ENCODE data around the gene PLCG1.

DNA sequence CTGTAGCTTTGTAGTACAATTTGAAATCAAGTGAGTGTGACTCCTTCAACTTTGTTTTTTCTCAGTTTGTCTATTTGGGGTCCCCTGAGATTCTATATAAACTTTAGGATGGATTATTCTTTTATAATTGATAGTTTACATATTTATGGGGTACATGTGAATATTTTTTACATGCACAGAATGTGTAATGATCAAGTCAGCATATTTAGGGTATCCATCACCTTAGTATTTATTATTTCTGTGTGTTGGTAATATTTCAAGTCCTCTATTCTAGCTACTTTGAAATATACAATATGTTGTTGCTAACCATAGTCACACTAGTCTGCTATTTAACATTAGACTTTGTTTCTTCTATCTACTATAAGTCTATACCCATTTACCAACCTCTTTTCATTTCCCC is 50.3 kb downstream of the PLCG1 start:
- TF ChIP-seq TCF4 (CRISPR knock-in tag; IDR thresholded peaks at IDR 0.05; ENCODE audit: borderline replicate concordance) (no peak), ZNF8 (CRISPR knock-in tag; IDR thresholded peaks at IDR 0.05) (no peak), ARNTL (CRISPR knock-in tag; IDR thresholded peaks at IDR 0.05; ENCODE audit: borderline replicate concordance, low read depth) (no peak), OSR1 (CRISPR knock-in tag; IDR thresholded peaks at IDR 0.05) (no peak)
- TF ChIP-seq, protein P1, sequence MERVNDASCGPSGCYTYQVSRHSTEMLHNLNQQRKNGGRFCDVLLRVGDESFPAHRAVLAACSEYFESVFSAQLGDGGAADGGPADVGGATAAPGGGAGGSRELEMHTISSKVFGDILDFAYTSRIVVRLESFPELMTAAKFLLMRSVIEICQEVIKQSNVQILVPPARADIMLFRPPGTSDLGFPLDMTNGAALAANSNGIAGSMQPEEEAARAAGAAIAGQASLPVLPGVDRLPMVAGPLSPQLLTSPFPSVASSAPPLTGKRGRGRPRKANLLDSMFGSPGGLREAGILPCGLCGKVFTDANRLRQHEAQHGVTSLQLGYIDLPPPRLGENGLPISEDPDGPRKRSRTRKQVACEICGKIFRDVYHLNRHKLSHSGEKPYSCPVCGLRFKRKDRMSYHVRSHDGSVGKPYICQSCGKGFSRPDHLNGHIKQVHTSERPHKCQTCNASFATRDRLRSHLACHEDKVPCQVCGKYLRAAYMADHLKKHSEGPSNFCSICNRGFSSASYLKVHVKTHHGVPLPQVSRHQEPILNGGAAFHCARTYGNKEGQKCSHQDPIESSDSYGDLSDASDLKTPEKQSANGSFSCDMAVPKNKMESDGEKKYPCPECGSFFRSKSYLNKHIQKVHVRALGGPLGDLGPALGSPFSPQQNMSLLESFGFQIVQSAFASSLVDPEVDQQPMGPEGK (CRISPR knock-in tag; IDR thresholded peaks at IDR 0.05; ENCODE audit: borderline replicate concordance), result no peak

All from SK-N-SH treated with all-trans-retinoic acid at 6 μM for 48 hours (cell line).